Sigmoid colon (tissue), 7 donors: ENCODE data around the gene ARHGEF19. TPM values are rescaled to one million over a fixed set of nuclear protein-coding genes. Genes with fewer than 3 reads are reported as not detected.

Source experiments
- DNase-seq: peaks from one replicate; pipeline ENCODE4 v3.0.0-alpha.2; 2019
- H3K27ac ChIP-seq, 4 donors: fragments of 200-600 bp; sonication (generic); one replicate each; pipeline ENCODE4 v1.5.1; 2016 to 2019; ENCODE audit warnings: mild to moderate bottlenecking in 1 of 4
- H3K27me3 ChIP-seq, 3 donors: fragments of 200-600 bp; sonication (generic); one replicate each; pipeline ENCODE4 v1.5.1; 2019; ENCODE audit warnings: mild to moderate bottlenecking in 1 of 3
- H3K36me3 ChIP-seq, 4 donors: fragments of 200-600 bp; sonication (generic); one replicate each; pipeline ENCODE4 v1.5.1; 2016 to 2019
- H3K4me1 ChIP-seq, 4 donors: fragments of 200-600 bp; sonication (generic); one replicate each; pipeline ENCODE4 v1.5.1; 2017 to 2019
- H3K4me3 ChIP-seq, 4 donors: fragments of 200-600 bp; sonication (generic); one replicate each; pipeline ENCODE4 v1.5.1; 2017 to 2019; ENCODE audit warnings: mild to moderate bottlenecking in 2 of 4, moderate library complexity in 1 of 4
- H3K9me3 ChIP-seq, 4 donors: fragments of 200-600 bp in 3 of 4; sonication (generic) in 3 of 4; one replicate each; pipeline versions ENCODE4 v1.5.1 to v1.6.1; 2013 to 2019
- EP300 ChIP-seq, 4 donors: sonication (generic); formaldehyde crosslinking; IDR thresholded peaks; one replicate each; pipeline ENCODE4 v1.6.1; 2017; ENCODE audit warnings: antibody characterized with exemption in 4 of 4
- POLR2A ChIP-seq, 2 donors: fragments of 450-650 bp; IDR thresholded peaks; one replicate each; pipeline ENCODE4 v1.6.1; 2016; ENCODE audit warnings: antibody characterized with exemption in 2 of 2, mild to moderate bottlenecking in 2 of 2, moderate library complexity in 2 of 2
- POLR2AphosphoS5 ChIP-seq, 4 donors: sonication (generic); formaldehyde crosslinking; IDR thresholded peaks; one replicate each; pipeline ENCODE4 v1.6.1; 2017; ENCODE audit warnings: antibody characterized with exemption in 4 of 4
- WGBS, 2 donors: extraction: QIAGEN DNeasy Blood & Tissue Kit; methylation state at CpG; one replicate each; pipeline ENCODE4 v1.1.7; 2013; 5-methylcytosine and 5-hydroxymethylcytosine counted together
- intact Hi-C: fragments of 100-400 bp; cut with DNase I; formaldehyde crosslinking; loops from one replicate; pipeline ENCODE4 v1.15.1; 2023
- polyA plus RNA-seq, 3 donors: library from polyadenylated mRNA; stranded (reverse); fragments of 200-250 nt; gene quantifications; one replicate each; pipeline ENCODE4 v1.2.3, GENCODE V29; 2013
- total RNA-seq, 4 donors: library from RNA; depleted of rRNA; stranded (reverse); fragments of >200 nt; gene quantifications; one replicate each; pipeline ENCODE4 v1.1.0, GENCODE V29; 2016
- TF ChIP-seq, protein P1 (sequence below), 4 experiments: fragments of 450-650 bp in 3 of 4; fragments of 200-600 bp in 1 of 4; IDR thresholded peaks; one replicate each; pipeline ENCODE4 v1.5.1; 2016 to 2019; ENCODE audit warnings: antibody characterized with exemption in 4 of 4, mild to moderate bottlenecking in 3 of 4, moderate library complexity in 2 of 4
- donor health status: healthy with polysubstance abuse.
- donor health status: Bipolar disorder and iron deficiency.
- donor health status: healthy.

ARHGEF19 gene
- total and polyA plus RNA-seq, 7 donors = 2.5 to 10.8 (median 4.0) TPM; not detected in 1

DNA sequence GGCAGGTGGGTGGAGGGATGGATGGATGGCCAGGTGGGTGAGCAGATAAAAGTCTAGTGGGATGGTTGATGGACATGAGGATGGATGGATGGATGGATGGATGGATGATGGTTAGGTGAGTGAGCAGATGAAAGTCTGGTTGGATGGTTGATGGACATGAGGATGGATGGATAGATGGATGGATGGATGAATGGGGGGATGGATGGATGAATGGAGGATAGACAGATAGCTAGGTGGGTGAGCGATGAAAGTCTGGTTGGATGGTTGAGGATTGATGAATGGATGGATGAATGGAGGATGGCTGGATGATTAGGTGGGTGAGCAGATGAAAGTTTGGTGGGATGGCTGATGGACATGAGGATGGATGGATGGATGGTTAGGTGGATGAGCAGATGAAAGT lies 9.0 kb upstream of the ARHGEF19 start:
- Histone ChIP-seq H3K4me1 (peaks cover 0 to 15% (median 13%) of the 10 kb centered on the region in 4 donors), H3K4me3 (no peak overlapping the region), H3K9me3 (no peaks in the 10 kb centered on the region), H3K27me3 (peaks cover 2 to 16% (median 11%) of the 10 kb centered on the region in 3 donors), H3K27ac (no peak overlapping the region), H3K36me3 (no peaks in the 10 kb centered on the region)
- TF ChIP-seq POLR2AphosphoS5 (IDR thresholded peaks at IDR 0.05) = no peak
- no peak for TF ChIP-seq POLR2A (IDR thresholded peaks at IDR 0.05)
- no peak for TF ChIP-seq EP300 (IDR thresholded peaks at IDR 0.05)
- TF ChIP-seq, protein P1, sequence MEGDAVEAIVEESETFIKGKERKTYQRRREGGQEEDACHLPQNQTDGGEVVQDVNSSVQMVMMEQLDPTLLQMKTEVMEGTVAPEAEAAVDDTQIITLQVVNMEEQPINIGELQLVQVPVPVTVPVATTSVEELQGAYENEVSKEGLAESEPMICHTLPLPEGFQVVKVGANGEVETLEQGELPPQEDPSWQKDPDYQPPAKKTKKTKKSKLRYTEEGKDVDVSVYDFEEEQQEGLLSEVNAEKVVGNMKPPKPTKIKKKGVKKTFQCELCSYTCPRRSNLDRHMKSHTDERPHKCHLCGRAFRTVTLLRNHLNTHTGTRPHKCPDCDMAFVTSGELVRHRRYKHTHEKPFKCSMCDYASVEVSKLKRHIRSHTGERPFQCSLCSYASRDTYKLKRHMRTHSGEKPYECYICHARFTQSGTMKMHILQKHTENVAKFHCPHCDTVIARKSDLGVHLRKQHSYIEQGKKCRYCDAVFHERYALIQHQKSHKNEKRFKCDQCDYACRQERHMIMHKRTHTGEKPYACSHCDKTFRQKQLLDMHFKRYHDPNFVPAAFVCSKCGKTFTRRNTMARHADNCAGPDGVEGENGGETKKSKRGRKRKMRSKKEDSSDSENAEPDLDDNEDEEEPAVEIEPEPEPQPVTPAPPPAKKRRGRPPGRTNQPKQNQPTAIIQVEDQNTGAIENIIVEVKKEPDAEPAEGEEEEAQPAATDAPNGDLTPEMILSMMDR (IDR thresholded peaks at IDR 0.05) = no peak
- intact Hi-C loops = no loop called here
- no peak for DNase-seq
- WGBS, 2 donors = 95 to 98% methylated on average over 1 of the region's 1 CpG

DNA sequence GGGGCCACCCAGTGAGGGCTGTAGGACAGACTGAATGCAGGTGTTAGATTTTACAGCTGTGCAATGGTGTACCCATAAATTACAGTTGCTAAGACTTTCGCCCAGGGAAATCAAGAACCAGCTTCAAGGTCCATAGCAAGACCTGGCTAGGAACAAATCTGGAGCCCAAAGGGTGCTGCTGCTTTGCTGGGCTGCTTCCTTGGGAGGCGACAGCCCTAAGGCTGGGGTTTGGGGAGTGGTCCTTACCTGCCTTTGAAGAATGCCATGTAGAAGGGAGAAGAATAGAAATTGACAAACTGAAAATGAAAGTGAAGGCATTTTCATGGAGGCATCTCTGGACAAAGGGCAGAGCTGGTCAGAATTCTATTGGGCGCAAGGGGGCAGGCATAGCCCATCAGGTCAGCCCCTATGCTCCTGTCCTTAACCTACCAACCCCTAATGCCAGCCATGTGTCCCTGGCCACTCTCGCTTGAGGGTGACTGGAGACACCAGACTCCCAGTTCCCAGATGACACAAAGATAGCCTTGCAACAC lies 7.6 kb upstream of the ARHGEF19 start:
- 63 to 81% methylated on average over 4 of the region's 4 CpGs for whole genome bisulfite sequencing, 2 donors
- H3K36me3 ChIP-seq = no peaks in the 10 kb centered on the region
- peaks cover 0 to 1% (median 0%) of the 10 kb centered on the region in 3 donors for H3K27me3 ChIP-seq
- DNase-seq = no peak
- no peak overlapping the region for H3K4me3 ChIP-seq
- H3K27ac ChIP-seq = no peak overlapping the region
- H3K4me1 ChIP-seq = peaks cover 0 to 19% (median 17%) of the 10 kb centered on the region in 4 donors
- no peaks in the 10 kb centered on the region for H3K9me3 ChIP-seq
- intact Hi-C loops = no loop called here
- TF ChIP-seq, protein P1 (IDR thresholded peaks at IDR 0.05) = no peak
- TF ChIP-seq EP300 (IDR thresholded peaks at IDR 0.05) = no peak
- TF ChIP-seq POLR2AphosphoS5 (IDR thresholded peaks at IDR 0.05) = no peak
- no peak for TF ChIP-seq POLR2A (IDR thresholded peaks at IDR 0.05)

DNA sequence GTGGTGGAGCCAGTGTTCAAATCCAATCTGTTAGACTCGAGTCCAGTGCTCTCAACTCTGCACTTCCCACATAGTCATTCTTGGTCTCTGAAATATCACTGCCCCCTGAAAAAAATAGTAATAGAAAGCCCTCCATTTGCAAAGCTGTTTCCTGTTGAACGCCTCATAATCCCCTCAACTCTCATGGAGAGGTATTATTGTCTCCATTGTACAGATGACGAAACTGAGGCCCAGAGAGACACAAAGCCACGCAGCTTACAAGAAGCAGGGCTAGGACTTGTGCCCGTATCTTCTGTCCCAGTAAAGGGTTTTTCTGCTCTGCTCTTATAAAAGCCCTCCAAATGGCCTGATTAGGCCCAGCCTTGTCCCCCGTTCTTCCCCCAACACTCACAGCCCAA lies 6.2 kb upstream of the ARHGEF19 start:
- 89 to 94% methylated on average over 6 of the region's 6 CpGs for WGBS, 2 donors
- Histone ChIP-seq H3K27ac (no peak overlapping the region), H3K27me3 (no peaks in the 10 kb centered on the region), H3K4me1 (peaks cover 0 to 19% (median 17%) of the 10 kb centered on the region in 4 donors), H3K36me3 (no peaks in the 10 kb centered on the region), H3K9me3 (no peaks in the 10 kb centered on the region), H3K4me3 (no peak overlapping the region)
- intact Hi-C loops = no loop called here
- no peak for DNase-seq
- TF ChIP-seq EP300 (IDR thresholded peaks at IDR 0.05) (no peak), POLR2AphosphoS5 (IDR thresholded peaks at IDR 0.05) (no peak), POLR2A (IDR thresholded peaks at IDR 0.05) (no peak)

DNA sequence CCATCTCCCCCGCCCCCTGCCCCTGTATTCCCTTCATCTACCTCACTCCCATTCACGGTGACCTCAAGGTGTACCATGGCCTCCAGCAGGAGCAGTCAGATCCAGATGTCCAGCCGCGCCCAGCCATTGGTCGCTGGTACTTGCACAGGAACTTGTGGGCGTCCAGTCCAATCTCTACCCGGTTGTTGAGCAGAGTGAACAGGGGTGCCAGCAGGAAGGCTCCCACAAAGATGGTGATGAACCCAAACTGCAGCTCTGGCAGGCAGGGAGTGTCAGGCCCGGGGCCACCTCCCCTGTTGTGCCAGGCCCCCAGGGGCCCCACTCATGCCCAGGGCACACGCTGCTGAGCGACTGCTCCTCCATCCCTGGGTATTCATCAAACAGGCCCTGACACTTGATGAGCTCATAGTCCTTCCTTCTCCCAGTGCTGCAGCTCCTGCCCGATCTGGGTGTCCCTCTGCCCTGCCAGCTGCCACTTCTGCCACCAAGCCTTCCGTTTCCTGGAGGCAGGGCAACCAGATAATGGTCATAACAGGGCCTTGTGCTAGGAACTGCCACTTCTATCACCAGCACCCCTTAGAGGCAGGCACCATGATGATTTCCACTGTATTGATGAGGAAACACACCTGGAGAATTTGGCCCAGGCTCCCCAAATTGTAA lies 5.7 kb upstream of the ARHGEF19 start:
- no peaks in the 10 kb centered on the region for H3K27me3 ChIP-seq
- no peak for DNase-seq
- H3K36me3 ChIP-seq = no peaks in the 10 kb centered on the region
- no peak for TF ChIP-seq EP300 (IDR thresholded peaks at IDR 0.05)
- TF ChIP-seq POLR2A (IDR thresholded peaks at IDR 0.05) = no peak
- no peak for TF ChIP-seq POLR2AphosphoS5 (IDR thresholded peaks at IDR 0.05)
- TF ChIP-seq, protein P1 (IDR thresholded peaks at IDR 0.05) = no peak
- 28 to 70% methylated on average over 12 of the region's 12 CpGs for WGBS, 2 donors
- no peaks in the 10 kb centered on the region for H3K9me3 ChIP-seq
- intact Hi-C loops = no loop called here
- peak overlapping the region in 3 of 4 donors; percentile 43 to 52 (median 49) for H3K4me3 ChIP-seq
- H3K27ac ChIP-seq = peak overlapping the region; percentile 66 to 71 (median 69)
- peaks cover 0 to 19% (median 17%) of the 10 kb centered on the region in 4 donors for H3K4me1 ChIP-seq

DNA sequence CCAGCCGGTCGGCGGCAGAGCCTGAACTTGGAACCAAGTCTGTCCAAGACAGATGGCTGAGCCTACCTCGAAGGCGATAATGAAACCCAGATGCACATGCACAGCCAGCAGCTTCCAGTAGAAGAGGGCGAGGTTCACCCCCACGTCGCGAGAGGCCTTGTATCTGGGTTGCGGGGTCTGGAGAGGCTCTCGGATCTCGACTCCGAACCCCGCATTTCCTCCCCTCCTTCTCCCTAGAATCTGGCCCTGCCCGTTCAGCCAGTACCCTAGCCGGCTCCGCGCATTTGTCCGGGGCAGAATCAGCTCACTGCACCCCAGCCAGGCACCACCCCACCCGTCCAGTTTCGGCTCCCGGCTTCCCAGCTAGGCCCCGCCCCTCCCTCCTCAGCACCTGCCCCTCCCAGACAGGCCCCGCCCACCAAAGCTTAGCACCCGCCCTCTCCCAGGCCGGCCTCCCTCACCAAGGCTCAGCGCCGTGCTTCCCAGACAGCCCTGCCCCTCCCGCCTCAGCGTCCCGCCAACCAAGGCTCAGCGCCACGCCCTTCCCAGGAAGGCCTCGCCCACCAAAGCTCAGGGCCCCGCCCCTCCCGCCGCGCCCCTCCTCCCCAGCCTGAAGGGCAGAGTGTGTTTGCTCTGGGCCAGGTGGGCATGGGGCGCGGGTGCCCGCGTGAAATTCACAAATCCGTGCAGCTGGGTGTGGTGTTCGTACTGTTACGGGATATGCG lies 4.8 kb upstream of the ARHGEF19 start:
- DNase-seq = peak; percentile 99
- Histone ChIP-seq H3K4me3 (peak overlapping the region; percentile 30 to 52 (median 46)), H3K27me3 (no peaks in the 10 kb centered on the region), H3K27ac (peak overlapping the region; percentile 66 to 71 (median 69)), H3K4me1 (peaks cover 0 to 19% (median 17%) of the 10 kb centered on the region in 4 donors), H3K9me3 (no peaks in the 10 kb centered on the region), H3K36me3 (no peaks in the 10 kb centered on the region)
- TF ChIP-seq, protein P1 (IDR thresholded peaks at IDR 0.05) = no peak
- TF ChIP-seq POLR2A (IDR thresholded peaks at IDR 0.05) (peak in 1 of 2 donors; percentile 63), POLR2AphosphoS5 (IDR thresholded peaks at IDR 0.05) (peak; percentile 14 to 49 (median 38))
- intact Hi-C loops = no loop called here
- WGBS, 2 donors = 1 to 2% methylated on average over 46 of the region's 46 CpGs
